ENCODE data around the gene GABRG3.

GRCh38 chr15:26921433-26921832 is 49.5 kb upstream of the GABRG3 start:
- TF ChIP-seq POLR2A (IDR thresholded peaks at IDR 0.05; ENCODE audit: borderline replicate concordance, extremely low read depth, insufficient read depth, insufficient read length) (no peak), CTCF (IDR thresholded peaks at IDR 0.05 in 2 of 3, conservative IDR thresholded peaks at IDR 0.05 in 1 of 3; ENCODE audit: borderline replicate concordance in 1 of 3, insufficient read depth in 1 of 3, low read depth in 2 of 3, low read length in 2 of 3) (no peak), JUND (IDR thresholded peaks at IDR 0.05) (no peak), ELF1 (IDR thresholded peaks at IDR 0.05; ENCODE audit: borderline replicate concordance, low read depth) (no peak), EGR1 (IDR thresholded peaks at IDR 0.05; ENCODE audit: low read depth) (no peak), ZNF274 (IDR thresholded peaks at IDR 0.05; ENCODE audit: low read depth, low read length) (no peak)

All from HCT116 (cell line).